Measurements from ENCODE around the gene OGFOD2. TPM values are rescaled to one million over a fixed set of nuclear protein-coding genes. Genes with fewer than 3 reads are reported as not detected.

Gene OGFOD2
- total and polyA plus RNA-seq, 2 of the 13 experiments (the other 11 are each of a cell fraction or from before 2014, with no cell fraction given), result 13.2 to 14.6 TPM

DNA sequence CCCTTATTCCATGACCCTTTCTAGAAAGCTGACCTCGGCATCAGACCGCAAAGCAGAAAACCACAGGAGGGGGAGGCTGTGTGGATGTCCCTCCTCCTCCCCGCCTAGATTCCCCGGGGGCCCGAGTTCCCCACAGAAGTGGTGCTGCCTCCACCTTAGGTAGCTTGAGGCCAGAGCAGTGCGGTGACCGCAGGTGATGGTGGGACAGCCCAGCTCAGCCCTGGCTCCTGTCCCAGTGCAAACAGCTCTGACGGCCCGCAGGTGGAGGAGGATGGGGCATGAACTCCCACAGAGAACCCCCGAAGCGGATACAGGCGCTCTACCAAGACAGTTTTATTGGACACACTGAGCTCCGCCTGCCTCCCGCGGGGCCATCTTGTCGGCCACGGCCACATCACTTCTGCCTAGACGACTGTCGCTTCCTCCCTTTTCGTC lies 25.0 kb downstream of the OGFOD2 start:
- Histone ChIP-seq H3K9me3 (ENCODE audit: low read length) (no peaks in the 10 kb centered on the region), H3K27me3 (ENCODE audit: control insufficient read depth in 1 of 2, insufficient read depth in 2 of 2, low read length in 2 of 2) (no peaks in the 10 kb centered on the region; a peak in 1 of 5 replicates), H3K4me1 (ENCODE audit: insufficient read depth, low read length) (peaks cover 12% of the 10 kb centered on the region), H3K27ac (ENCODE audit: extremely low read length, insufficient read depth, low read length) (no peak overlapping the region), H2AFZ (ENCODE audit: low read length) (no peak overlapping the region), H3K9ac (ENCODE audit: insufficient read depth, low read depth, low read length) (no peak overlapping the region), H3K79me2 (ENCODE audit: insufficient read depth, low read length) (no peaks in the 10 kb centered on the region), H3K4me2 (ENCODE audit: low read depth, low read length) (no peak overlapping the region), H3K36me3 (replicated peaks in 1 of 2; ENCODE audit: control insufficient read depth in 1 of 2, insufficient read depth in 2 of 2, low read length in 2 of 2) (peaks cover 6 to 7% of the 10 kb centered on the region in 2 experiments; a peak in 3 of 5 replicates), H4K20me1 (ENCODE audit: insufficient read depth, low read length) (no peaks in the 10 kb centered on the region), H3K4me3 (replicated peaks in 1 of 3; ENCODE audit: insufficient read depth in 1 of 3, low read depth in 2 of 3, low read length in 3 of 3) (no peak overlapping the region)
- BruUV-seq (replicated peaks), result no TSS peak
- DNase-seq (ENCODE audit: low spot score) (no peak), ATAC-seq (no peak), FAIRE-seq (no peak)
- POLR2A ChIA-PET, result no interaction called here
- 96% methylated on average over 15 of the region's 20 CpGs for WGBS (ENCODE audit: low lambda C conversion rate)
- no peak for TF ChIP-seq ZNF639 (CRISPR knock-in tag; conservative IDR thresholded peaks at IDR 0.05)
- TF ChIP-seq PRPF4 (IDR thresholded peaks at IDR 0.05; ENCODE audit: low read depth, low read length, poor library complexity, severe bottlenecking), result no peak
- TF ChIP-seq ZBTB3 (CRISPR knock-in tag; IDR thresholded peaks at IDR 0.05; ENCODE audit: borderline replicate concordance, low read depth), result no peak
- no peak for TF ChIP-seq KAT7 (CRISPR knock-in tag; IDR thresholded peaks at IDR 0.05; ENCODE audit: borderline replicate concordance)
- in situ Hi-C loops (cut with HindIII; ENCODE audit: extremely low pct_ligation_motif_present, low pct_unique_long_range_greater_than_20kb), result no loop called here
- intact Hi-C loops (cut with micrococcal nuclease; ENCODE audit: unreplicated experiment), result no loop called here
- CTCF ChIA-PET (ENCODE audit: low intra/inter-chr PET ratio, low total read pairs), result no interaction called here

GRCh38 chr12:123000578-123000977 lies 25.5 kb downstream of the OGFOD2 start:
- Histone ChIP-seq H3K79me2 (ENCODE audit: insufficient read depth, low read length) (no peaks in the 10 kb centered on the region), H2AFZ (ENCODE audit: low read length) (no peak overlapping the region), H3K9me3 (ENCODE audit: low read length) (no peaks in the 10 kb centered on the region), H3K4me1 (ENCODE audit: insufficient read depth, low read length) (peaks cover 12% of the 10 kb centered on the region), H3K27ac (ENCODE audit: extremely low read length, insufficient read depth, low read length) (no peak overlapping the region), H3K36me3 (replicated peaks in 1 of 2; ENCODE audit: control insufficient read depth in 1 of 2, insufficient read depth in 2 of 2, low read length in 2 of 2) (peaks cover 7 to 8% of the 10 kb centered on the region in 2 experiments; a peak in 4 of 5 replicates), H3K27me3 (ENCODE audit: control insufficient read depth in 1 of 2, insufficient read depth in 2 of 2, low read length in 2 of 2) (no peaks in the 10 kb centered on the region; a peak in 1 of 5 replicates), H3K9ac (ENCODE audit: insufficient read depth, low read depth, low read length) (no peak overlapping the region), H3K4me3 (replicated peaks in 1 of 3; ENCODE audit: insufficient read depth in 1 of 3, low read depth in 2 of 3, low read length in 3 of 3) (no peak overlapping the region), H4K20me1 (ENCODE audit: insufficient read depth, low read length) (no peaks in the 10 kb centered on the region), H3K4me2 (ENCODE audit: low read depth, low read length) (no peak overlapping the region)
- DNase-seq (ENCODE audit: low spot score) (no peak), ATAC-seq (no peak), FAIRE-seq (no peak)
- BruUV-seq (replicated peaks), result no TSS peak
- ChIA-PET POLR2A (no interaction called here), CTCF (ENCODE audit: low intra/inter-chr PET ratio, low total read pairs) (no interaction called here)
- WGBS (ENCODE audit: low lambda C conversion rate), result 98% methylated on average over 8 of the region's 10 CpGs
- intact Hi-C loops (cut with micrococcal nuclease; ENCODE audit: unreplicated experiment), result no loop called here
- in situ Hi-C loops (cut with HindIII; ENCODE audit: extremely low pct_ligation_motif_present, low pct_unique_long_range_greater_than_20kb), result no loop called here
- TF ChIP-seq ZBTB3 (CRISPR knock-in tag; IDR thresholded peaks at IDR 0.05; ENCODE audit: borderline replicate concordance, low read depth) (no peak), ZBTB8A (CRISPR knock-in tag; IDR thresholded peaks at IDR 0.05; ENCODE audit: borderline replicate concordance, low read depth) (no peak), SOX13 (IDR thresholded peaks at IDR 0.05) (no peak), SOX13 (CRISPR knock-in tag; conservative IDR thresholded peaks at IDR 0.05 in 1 of 2, IDR thresholded peaks at IDR 0.05 in 1 of 2) (no peak), ZNF331 (CRISPR knock-in tag; IDR thresholded peaks at IDR 0.05) (no peak), SAFB2 (CRISPR knock-in tag; IDR thresholded peaks at IDR 0.05; ENCODE audit: borderline replicate concordance, low read depth) (no peak), ZNF761 (CRISPR knock-in tag; conservative IDR thresholded peaks at IDR 0.05) (no peak), MLXIP (CRISPR knock-in tag; IDR thresholded peaks at IDR 0.05; ENCODE audit: borderline replicate concordance) (no peak)
- TF ChIP-seq, protein P1, sequence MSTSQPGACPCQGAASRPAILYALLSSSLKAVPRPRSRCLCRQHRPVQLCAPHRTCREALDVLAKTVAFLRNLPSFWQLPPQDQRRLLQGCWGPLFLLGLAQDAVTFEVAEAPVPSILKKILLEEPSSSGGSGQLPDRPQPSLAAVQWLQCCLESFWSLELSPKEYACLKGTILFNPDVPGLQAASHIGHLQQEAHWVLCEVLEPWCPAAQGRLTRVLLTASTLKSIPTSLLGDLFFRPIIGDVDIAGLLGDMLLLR (CRISPR knock-in tag; IDR thresholded peaks at IDR 0.05), result no peak

Data from HepG2 (cell line).